Erythroblast (primary cell): ENCODE measurements around the gene SKI.

Source experiments
- GATA1 ChIP-seq: IDR thresholded peaks from 2 replicates; pipeline ENCODE4 v1.6.1; 2011; ENCODE audit warnings: low read depth, mild to moderate bottlenecking, control low read depth, low read length, moderate library complexity
- POLR2A ChIP-seq: IDR thresholded peaks from 2 replicates; pipeline ENCODE4 v1.6.1; 2011; ENCODE audit warnings: mild to moderate bottlenecking, low read length

DNA sequence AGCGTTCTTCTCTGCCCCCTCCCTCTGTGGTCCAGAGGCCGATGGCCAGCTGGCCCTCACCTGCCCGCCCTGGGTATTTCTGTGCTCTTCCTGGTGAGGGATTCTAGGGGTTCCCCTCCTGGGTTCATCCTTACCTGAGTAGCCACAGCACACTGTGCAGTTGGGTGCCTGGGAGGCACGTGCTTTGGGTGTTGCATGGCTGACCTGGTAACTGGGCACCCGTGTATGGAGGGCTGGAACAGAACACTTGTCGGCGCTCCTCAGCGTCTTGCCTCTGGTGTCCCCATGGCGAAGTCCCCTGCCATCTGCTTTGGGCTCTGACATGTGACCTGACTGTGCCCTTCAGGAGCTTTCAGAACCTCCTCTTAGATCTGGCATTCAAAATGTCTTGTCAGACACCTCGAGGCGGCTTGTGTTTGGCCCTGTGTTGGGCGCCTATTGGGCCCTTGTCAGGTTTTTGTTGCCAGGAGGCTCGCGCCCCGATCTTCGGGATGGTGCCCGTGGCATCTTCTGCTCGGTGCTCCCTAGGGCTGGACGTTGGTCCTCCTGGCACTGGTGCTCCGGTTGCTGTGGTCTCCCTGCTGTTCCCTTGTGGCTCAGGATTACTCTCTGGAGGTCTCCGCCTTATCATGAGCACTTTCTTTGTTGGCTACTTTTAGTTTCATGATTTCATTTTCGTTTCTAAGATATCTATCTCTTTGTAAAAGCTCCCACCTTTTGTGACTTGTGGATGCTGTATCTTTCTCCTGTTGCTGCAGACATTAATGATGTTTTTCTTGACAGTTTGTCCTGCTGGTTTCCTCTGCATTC, 28.5 kb downstream of the SKI start:
- TF ChIP-seq POLR2A: no peak
- no peak for TF ChIP-seq GATA1
